ENCODE measurements around the gene EXOC6B. TPM values are rescaled to one million over a fixed set of nuclear protein-coding genes. Genes with fewer than 3 reads are reported as not detected.

EXOC6B gene
- total RNA-seq, 1 experiment from 2014 or later, result 40.1 TPM

- H4K91ac ChIP-seq (ENCODE audit: insufficient read length, low read depth, low read length), result no peak overlapping the region
- H2BK5ac ChIP-seq (ENCODE audit: insufficient read length, low read length), result no peak overlapping the region
- H3K9ac ChIP-seq (ENCODE audit: extremely low read depth, insufficient read length, low read length), result no peak overlapping the region
- H3K4me3 Mint-ChIP-seq, result no peak overlapping the region
- no peak overlapping the region for H3T11ph ChIP-seq (ENCODE audit: low read length)
- H2AK5ac ChIP-seq (ENCODE audit: insufficient read length, low read length), result no peak overlapping the region
- H3K23me2 ChIP-seq (ENCODE audit: insufficient read length, low read depth, low read length, poor library complexity, severe bottlenecking), result no peaks in the 10 kb centered on the region
- no peak overlapping the region for H3K56ac ChIP-seq (ENCODE audit: insufficient read length, low read depth, low read length)
- no peaks in the 10 kb centered on the region for H3K36me3 Mint-ChIP-seq (ENCODE audit: insufficient read depth in 1 of 3, low read depth in 3 of 3)
- H3K79me1 ChIP-seq (ENCODE audit: insufficient read depth, low read depth, low read length, poor library complexity, severe bottlenecking), result no peaks in the 10 kb centered on the region
- H4K8ac ChIP-seq (replicated peaks; ENCODE audit: insufficient read length, low read depth, low read length), result no peak overlapping the region
- no peak overlapping the region for H3K4ac ChIP-seq (ENCODE audit: low read depth, low read length)
- TF ChIP-seq, protein P1, sequence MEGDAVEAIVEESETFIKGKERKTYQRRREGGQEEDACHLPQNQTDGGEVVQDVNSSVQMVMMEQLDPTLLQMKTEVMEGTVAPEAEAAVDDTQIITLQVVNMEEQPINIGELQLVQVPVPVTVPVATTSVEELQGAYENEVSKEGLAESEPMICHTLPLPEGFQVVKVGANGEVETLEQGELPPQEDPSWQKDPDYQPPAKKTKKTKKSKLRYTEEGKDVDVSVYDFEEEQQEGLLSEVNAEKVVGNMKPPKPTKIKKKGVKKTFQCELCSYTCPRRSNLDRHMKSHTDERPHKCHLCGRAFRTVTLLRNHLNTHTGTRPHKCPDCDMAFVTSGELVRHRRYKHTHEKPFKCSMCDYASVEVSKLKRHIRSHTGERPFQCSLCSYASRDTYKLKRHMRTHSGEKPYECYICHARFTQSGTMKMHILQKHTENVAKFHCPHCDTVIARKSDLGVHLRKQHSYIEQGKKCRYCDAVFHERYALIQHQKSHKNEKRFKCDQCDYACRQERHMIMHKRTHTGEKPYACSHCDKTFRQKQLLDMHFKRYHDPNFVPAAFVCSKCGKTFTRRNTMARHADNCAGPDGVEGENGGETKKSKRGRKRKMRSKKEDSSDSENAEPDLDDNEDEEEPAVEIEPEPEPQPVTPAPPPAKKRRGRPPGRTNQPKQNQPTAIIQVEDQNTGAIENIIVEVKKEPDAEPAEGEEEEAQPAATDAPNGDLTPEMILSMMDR (conservative IDR thresholded peaks at IDR 0.05), result no peak
- peaks cover 0 to 2% of the 10 kb centered on the region in 2 experiments; a peak in 1 of 4 replicates for H3K4me1 Mint-ChIP-seq
- H3K27ac ChIP-seq (ENCODE audit: insufficient read length, low read depth, low read length), result no peak overlapping the region
- no peak overlapping the region for H4K5ac ChIP-seq (ENCODE audit: insufficient read length, low read depth, low read length)
- no peak overlapping the region for H3K18ac ChIP-seq (ENCODE audit: insufficient read length, low read depth, low read length)
- no peak overlapping the region for H3K23ac ChIP-seq (ENCODE audit: insufficient read length, low read depth, low read length)
- H2AFZ ChIP-seq (ENCODE audit: low read length), result no peak overlapping the region
- H2BK20ac ChIP-seq (ENCODE audit: low read depth, low read length, poor library complexity, severe bottlenecking), result no peak overlapping the region
- H2BK15ac ChIP-seq (ENCODE audit: low read depth, low read length), result no peak overlapping the region
- H2BK120ac ChIP-seq (ENCODE audit: low read depth, low read length, poor library complexity, severe bottlenecking), result no peak overlapping the region
- H3K27me3 ChIP-seq (ENCODE audit: insufficient read depth, low read length), result no peaks in the 10 kb centered on the region
- H3K9me3 Mint-ChIP-seq, result no peaks in the 10 kb centered on the region
- no peak overlapping the region for H3K14ac ChIP-seq (ENCODE audit: insufficient read depth, low read length)
- no peak overlapping the region for H3K4me2 ChIP-seq (ENCODE audit: insufficient read depth, insufficient read length, low read length)
- no peaks in the 10 kb centered on the region for H3K9me3 ChIP-seq (ENCODE audit: control insufficient read depth, low read depth, low read length)
- WGBS (ENCODE audit: extremely low coverage, insufficient read length, low lambda C conversion rate), result no CpG with 5 or more reads among the region's 2 CpGs
- H3K27me3 Mint-ChIP-seq (ENCODE audit: low read depth), result no peaks in the 10 kb centered on the region
- H3K4me1 ChIP-seq (ENCODE audit: insufficient read depth, low read length), result no peaks in the 10 kb centered on the region
- no peak for DNase-seq
- peaks cover 2% of the 10 kb centered on the region; the same call in 1 of the 2 replicates for H3K79me2 ChIP-seq (ENCODE audit: insufficient read depth, low read length)
- H2BK12ac ChIP-seq (ENCODE audit: insufficient read length, low read depth, low read length), result no peak overlapping the region
- no peak overlapping the region; a peak in 1 of 7 replicates for H3K27ac Mint-ChIP-seq
- no peaks in the 10 kb centered on the region for H4K20me1 ChIP-seq (ENCODE audit: control insufficient read depth, insufficient read depth, insufficient read length)
Observed at GRCh38 chr2:72731116-72731515, 94.7 kb downstream of the EXOC6B start.
